ENCODE measurements around the gene KAZN.

The KAZN gene

DNA sequence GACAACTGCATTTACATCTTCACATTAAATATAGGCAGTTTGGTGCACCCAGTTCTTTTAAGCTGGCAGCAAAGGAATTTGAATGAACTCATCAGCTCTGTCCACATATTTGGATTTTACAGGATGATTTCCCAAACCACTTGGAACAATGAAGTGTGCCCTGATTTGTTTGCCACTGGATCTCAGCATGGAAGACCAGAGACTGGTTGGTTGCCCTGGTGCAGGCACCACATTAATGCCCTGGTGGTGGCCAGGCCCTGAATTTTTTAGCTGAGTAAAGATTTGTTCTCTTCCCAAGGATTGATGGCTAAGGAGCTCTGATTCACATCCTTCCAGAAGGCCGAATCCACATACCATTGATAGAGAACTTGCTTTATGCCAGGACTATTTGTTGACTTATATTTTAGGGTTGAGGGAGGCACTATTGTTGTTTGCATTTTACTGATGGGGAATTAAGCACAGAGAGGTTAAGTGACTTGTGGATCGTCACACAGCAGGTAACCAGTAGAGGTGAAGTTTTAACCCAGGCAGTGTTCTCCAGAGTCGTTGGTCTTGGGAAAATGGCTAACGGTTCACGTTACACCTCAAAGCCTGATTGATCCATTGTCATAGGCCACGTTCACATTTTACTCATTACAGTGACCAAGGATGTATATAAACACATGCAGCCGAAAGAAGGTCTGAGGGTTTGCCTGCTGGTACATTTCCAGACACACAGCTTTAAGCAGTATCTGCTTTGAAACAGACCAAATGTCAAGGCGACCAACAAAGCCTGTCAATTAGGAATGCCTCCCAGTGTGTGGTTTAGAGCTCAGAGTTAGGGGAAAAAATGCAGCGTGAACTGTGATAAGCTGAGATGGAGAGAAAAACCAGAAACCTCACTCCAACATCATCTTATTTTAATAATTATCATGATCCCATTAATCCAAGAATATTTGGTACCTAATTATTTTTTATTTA is 50.7 kb downstream of the KAZN start:
- no peak for DNase-seq

DNA sequence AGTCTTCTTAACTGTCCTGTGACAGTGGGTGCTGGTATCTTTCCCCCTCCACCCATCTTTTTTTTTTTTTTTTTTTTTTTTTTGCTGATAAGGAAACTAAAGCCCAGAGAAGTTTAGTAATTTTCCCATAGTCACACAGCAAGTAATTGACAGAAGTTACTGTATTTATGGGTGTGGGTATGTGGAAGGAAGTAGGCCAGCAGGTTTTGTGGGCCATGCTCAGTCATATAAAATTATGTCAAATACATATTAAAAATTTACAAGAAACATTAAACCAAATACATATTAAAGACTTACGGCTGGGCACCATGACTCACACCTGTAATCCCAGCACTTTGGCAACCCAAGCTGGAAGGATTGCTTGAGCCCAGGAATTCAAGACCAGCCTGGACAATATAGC is 51.5 kb downstream of the KAZN start:
- no peak for DNase-seq

DNA sequence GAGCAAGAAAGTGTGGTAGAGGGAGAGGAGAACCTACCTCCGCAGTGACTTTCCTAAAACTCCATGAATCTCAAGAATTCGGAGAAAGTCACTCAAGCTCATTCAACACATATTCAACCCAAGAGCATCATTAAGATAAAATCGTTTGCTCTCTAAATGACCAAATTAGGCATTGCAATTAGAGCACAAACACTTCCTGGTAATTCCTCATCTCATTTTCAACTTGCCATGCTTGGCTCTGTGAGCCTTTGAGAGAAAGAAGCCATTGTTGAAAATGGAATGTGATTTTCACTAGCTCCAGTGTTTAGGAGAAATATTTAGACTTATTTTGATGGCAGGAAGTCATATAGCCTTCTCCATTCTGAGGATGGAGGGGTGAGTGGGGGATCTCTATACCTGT is 52.5 kb downstream of the KAZN start:
- no peak for DNase-seq

GRCh38 chr1:14652840-14653239 is 54.4 kb downstream of the KAZN start:
- DNase-seq, result no peak

- DNase-seq, result no peak
Observed at GRCh38 chr1:14653461-14653960, 55.0 kb downstream of the KAZN start.

DNA sequence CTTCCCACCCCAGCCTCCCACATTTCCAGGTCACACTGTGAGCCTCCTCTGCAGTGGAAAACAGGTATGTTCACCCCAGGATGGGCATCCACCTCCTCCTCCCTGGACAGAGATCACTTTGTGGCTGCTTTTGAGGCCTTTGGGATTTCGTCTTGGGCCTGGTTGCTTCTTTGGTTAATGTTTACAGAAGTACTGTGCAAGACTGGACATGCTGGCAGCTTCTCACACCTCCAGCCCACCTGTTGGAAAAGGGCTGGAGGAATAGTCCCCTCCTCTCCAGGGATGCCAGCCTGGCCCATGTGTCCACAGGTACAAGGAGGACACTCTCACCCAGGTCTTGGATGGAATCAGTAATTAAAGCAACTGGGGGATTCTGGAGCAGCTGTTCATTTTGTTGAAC is 56.1 kb downstream of the KAZN start:
- no peak for DNase-seq

- DNase-seq, result no peak
Observed at GRCh38 chr1:14655385-14655784, 56.9 kb downstream of the KAZN start.

GRCh38 chr1:14656384-14656937 is 58.0 kb downstream of the KAZN start:
- DNase-seq, result no peak

GRCh38 chr1:14658642-14659041 is 60.2 kb downstream of the KAZN start:
- no peak for DNase-seq

DNA sequence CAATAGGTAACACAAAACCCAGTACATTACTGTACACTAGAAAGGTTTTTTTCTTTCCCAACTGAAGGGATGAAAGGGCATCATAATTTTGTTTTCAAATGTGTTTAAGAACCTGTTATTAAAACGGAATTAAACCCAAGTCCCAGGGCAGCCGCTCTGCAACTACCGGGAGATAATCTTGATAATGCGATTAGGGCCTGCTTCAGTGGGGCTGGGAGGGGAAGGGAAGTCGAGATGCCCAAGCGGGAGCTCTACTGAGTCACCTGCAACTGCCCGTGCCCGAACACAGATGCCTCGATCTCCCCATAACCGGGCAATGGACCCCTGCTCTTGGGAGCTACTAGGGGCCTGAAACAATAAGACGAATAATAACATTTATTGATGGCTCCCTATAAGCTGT is 61.4 kb downstream of the KAZN start:
- no peak for DNase-seq

GRCh38 chr1:14660801-14661200 is 62.3 kb downstream of the KAZN start:
- no peak for DNase-seq

DNA sequence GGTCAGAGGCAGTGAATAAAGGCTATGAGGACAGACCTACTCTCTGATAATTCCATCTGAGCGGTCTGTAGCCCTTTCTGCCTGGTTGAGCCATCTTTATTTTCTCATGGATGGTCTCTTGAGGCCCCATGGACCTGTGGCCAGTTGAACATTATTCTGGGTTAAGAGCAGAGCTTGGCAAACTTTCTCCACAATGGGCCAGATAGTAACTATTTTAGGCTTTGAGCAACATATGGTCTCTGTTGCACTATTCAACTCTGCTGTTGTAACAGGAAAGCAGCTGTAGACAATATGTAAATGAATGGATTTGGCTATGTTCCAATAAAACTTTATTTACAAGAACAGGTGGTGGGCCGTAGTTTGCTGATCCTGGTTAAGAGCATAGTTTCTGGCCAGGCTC is 62.7 kb downstream of the KAZN start:
- DNase-seq, result peak; percentile 2

GRCh38 chr1:14662116-14662515 is 63.6 kb downstream of the KAZN start:
- DNase-seq, result no peak

DNA sequence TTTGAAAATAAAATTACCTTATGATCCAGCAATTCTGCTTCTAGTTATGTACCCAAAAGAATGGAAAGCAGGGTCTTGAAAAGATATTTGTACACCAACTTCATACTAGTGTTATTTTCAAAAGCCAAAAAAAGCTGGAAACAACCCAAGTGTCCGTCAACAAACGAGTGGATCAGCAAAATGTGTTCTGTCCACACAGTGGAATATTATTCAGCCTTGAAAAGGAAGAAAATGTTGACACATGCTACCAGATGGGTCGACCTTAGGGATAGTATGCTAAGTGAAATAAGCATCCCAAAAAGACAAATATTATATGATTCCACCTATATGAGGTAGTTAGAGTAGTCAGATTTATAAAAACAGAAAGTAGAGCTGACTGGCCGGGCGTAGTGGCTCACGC is 65.3 kb downstream of the KAZN start:
- DNase-seq, result no peak

GRCh38 chr1:14666373-14666772 is 67.9 kb downstream of the KAZN start:
- DNase-seq, result peak; percentile 22

DNA sequence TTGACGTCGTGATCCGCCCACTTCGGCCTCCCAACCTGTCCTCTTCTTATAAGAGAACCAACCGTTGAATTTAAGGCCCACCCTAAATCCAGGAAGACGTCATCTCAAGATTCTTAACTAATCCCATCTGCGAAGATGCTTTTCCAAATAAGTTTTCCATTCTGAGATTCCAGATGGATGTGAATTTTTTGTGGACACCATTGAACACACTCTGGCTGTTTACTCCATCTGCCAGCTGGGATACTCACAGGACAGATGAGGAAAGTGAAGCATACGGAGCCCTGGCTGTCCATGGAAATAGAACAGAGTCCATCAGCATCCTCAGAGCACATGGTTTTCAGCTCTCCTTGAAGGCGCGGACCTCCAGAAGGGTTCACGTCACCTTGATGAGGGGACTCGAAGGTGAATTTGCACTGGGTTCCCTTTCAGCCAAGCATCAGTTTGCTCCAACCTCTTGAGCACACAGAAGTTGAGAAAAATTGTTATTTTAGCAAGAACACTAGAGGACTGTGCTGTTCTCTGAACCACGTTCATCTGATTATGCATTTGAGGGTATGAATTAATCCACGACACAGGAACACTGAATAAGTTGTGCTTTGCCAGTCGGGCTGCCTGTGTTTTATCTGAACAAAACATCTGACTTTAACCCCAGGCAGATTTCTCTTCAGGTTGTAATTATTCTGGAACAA is 68.6 kb downstream of the KAZN start:
- DNase-seq, result no peak

DNA sequence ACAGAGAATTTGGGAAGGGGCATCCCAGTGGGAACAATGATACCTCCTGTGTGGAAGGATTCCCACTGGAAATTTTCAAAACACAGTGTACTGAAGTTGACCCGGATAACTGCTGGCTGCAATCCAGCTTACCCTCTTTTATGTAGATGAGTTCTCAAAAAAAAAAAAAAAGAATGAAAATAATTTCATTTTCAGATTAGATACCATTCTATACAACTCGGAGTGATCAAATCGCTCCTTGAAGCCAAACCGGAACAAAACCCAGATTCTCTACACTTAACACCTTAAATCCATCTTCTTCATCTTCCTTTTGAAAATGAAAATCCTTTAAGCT is 69.1 kb downstream of the KAZN start:
- no peak for DNase-seq

- DNase-seq, result no peak
Observed at GRCh38 chr1:14668538-14668937, 70.1 kb downstream of the KAZN start.

GRCh38 chr1:14672005-14672404 is 73.5 kb downstream of the KAZN start:
- DNase-seq, result no peak

DNA sequence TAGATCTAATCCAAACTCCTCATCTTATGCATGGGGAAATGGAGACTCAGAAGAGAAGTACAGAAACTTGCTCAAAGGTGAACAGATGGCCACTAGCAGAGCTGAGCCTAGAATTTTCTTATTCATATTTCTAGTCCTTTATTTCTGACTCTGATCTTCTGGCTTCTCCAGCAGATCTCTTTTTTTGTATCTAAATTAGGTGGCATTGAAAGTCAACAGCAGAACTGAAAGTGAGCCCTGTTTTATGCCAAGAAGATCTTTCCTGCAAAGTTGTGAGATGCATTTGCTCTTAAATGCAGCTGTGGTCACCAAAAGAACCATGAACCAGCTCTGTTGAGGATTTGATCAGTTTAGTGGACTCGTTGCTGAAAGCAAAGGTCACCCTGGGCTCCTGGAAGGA is 75.5 kb downstream of the KAZN start:
- no peak for DNase-seq

GRCh38 chr1:14676400-14676799 is 77.9 kb downstream of the KAZN start:
- no peak for DNase-seq

GRCh38 chr1:14677292-14677971 is 78.9 kb downstream of the KAZN start:
- DNase-seq, result peak; percentile 22

- no peak for DNase-seq
Observed at GRCh38 chr1:14678011-14678638, 79.6 kb downstream of the KAZN start.

Measured in fibroblast of skin of right biceps (primary cell).